RWPE1 (cell line): ENCODE measurements around the gene HDAC4.

Experiments used
- CTCF ChIA-PET: fragments of 350-600 bp; sonication (Branson Sonifier 250); formaldehyde crosslinking; extraction: SDS; loops from one replicate; lab custom pipeline; 2021; lab: Yijun Ruan, JAX
- POLR2A ChIA-PET: fragments of 400-600 bp; formaldehyde crosslinking; extraction: SDS; loops from one replicate; lab custom pipeline; 2020; ENCODE audit warnings: antibody characterized with exemption; ENCODE audit not compliant: low non-redundant PET; lab: Yijun Ruan, JAX
- DNase-seq: peaks from one replicate; pipeline ENCODE4 v3.0.0; 2012; ENCODE audit warnings: low spot score
- H3K27ac ChIP-seq: fragments of 450-650 bp; 2 replicates; pipeline ENCODE4 v1.5.1; 2017
- TF ChIP-seq, protein P1 (sequence below): fragments of 450-650 bp; conservative IDR thresholded peaks from 2 replicates; pipeline ENCODE4 v1.5.1; 2017; ENCODE audit warnings: low read depth, mild to moderate bottlenecking

The HDAC4 gene

DNA sequence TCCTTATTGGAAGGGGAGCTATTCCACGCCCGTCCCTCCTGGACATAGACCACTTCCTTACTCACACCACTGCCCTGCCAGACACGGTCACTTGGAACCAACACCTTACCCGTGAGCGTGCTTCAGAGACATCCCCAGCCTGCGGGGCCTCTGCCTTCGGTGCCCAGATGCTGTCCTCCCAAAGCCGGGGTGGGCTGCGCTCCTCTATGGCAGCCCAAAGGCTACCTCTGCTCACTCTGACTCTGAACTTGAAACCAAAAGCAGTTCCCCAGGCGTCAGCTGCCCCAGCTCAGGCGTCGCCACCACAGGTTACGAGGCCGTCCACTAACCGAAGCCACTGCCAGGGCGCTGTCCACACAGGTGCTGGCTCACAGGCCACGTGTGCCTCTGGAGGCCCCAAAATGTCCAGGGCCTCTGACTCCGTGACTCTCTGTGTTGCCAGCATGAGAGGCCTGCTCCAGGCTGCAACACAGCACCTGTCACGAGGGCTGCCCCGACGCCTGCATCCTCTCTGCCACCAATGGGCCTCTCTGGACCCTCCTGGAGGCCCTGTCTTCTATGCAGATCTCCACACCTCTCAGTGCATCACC lies 23.8 kb downstream of the HDAC4 start:
- no peak overlapping the region for H3K27ac ChIP-seq
- ChIA-PET POLR2A (no interaction called here), CTCF (no interaction called here)
- no peak for DNase-seq
- TF ChIP-seq, protein P1, sequence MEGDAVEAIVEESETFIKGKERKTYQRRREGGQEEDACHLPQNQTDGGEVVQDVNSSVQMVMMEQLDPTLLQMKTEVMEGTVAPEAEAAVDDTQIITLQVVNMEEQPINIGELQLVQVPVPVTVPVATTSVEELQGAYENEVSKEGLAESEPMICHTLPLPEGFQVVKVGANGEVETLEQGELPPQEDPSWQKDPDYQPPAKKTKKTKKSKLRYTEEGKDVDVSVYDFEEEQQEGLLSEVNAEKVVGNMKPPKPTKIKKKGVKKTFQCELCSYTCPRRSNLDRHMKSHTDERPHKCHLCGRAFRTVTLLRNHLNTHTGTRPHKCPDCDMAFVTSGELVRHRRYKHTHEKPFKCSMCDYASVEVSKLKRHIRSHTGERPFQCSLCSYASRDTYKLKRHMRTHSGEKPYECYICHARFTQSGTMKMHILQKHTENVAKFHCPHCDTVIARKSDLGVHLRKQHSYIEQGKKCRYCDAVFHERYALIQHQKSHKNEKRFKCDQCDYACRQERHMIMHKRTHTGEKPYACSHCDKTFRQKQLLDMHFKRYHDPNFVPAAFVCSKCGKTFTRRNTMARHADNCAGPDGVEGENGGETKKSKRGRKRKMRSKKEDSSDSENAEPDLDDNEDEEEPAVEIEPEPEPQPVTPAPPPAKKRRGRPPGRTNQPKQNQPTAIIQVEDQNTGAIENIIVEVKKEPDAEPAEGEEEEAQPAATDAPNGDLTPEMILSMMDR, result no peak

- TF ChIP-seq, protein P1, result no peak
- ChIA-PET CTCF (no interaction called here), POLR2A (no interaction called here)
- no peak for DNase-seq
- no peak overlapping the region for H3K27ac ChIP-seq
These were observed 24.5 kb downstream of the HDAC4 start for GRCh38 chr2:239376351-239376750.

DNA sequence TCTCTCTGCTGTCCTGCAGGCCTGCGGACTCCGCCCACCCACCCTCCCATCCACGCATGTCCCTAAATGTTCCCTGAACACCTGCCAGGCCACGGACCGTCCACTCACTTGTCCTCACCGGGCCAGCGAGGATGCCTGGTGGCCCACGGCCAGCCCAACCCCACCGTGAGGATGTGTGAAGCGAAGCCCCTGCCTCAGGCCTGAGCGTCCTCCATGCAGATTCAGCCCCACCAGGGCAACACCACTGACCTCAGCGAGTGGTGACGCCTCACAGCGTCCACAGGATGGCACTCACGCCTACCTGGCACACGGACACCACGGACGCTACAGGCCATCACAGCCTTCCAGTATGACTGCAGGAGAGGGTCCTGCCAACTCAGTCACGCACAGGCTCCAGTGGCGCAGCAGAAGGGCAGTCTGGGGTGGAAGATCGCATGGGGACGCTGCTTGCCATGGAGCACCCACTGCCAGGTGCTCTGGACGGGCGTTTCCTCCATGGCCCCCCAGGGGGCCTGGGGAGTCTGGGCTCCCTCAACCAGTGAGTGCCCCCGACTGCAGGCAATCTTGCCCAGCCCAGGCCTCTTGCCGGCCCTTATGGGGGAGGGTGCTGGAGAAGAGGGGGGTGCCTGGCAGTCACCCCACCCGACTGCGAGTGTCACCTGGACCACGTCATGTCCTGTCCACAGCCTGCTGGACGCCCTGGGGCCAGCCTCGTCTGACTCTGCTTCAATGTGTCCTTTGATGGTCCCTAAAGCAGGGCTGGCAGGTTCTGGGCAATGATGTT lies 25.4 kb downstream of the HDAC4 start:
- TF ChIP-seq, protein P1, result no peak
- ChIA-PET CTCF (interaction anchor here (1.0 kb wide), 1 partner anchor 285 kb away, joined by 3 read pairs; no protein-coding TSS in a partner anchor), POLR2A (no interaction called here)
- H3K27ac ChIP-seq, result no peak overlapping the region
- no peak for DNase-seq

GRCh38 chr2:239374896-239375277 lies 25.9 kb downstream of the HDAC4 start:
- no peak for DNase-seq
- TF ChIP-seq, protein P1, result no peak
- H3K27ac ChIP-seq, result no peak overlapping the region
- CTCF ChIA-PET, result interaction anchor here (1.0 kb wide), 1 partner anchor 285 kb away, joined by 3 read pairs; no protein-coding TSS in a partner anchor
- POLR2A ChIA-PET, result no interaction called here

DNA sequence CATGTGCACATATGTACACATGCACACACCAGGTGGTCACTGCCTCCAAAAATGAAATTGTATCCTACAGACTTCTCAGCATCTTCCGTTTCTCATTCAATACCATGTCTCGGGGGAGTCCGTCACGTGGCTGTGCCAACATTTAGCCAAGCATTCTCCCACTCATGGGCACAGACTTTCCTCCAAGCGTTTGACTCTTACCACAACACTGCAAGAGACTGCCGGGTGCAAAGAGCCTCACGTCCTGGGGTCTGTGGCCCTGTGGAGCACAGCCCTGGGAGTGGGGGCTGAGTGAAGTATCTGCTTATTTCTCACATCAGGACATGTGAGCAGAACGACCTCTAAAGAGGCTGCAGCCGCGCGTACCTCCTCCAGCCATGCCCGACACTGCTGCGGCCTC lies 28.0 kb downstream of the HDAC4 start:
- no peak for DNase-seq
- no peak overlapping the region for H3K27ac ChIP-seq
- TF ChIP-seq, protein P1, result no peak
- CTCF ChIA-PET, result no interaction called here
- POLR2A ChIA-PET, result no interaction called here

- no peak overlapping the region for H3K27ac ChIP-seq
- ChIA-PET CTCF (no interaction called here), POLR2A (no interaction called here)
- DNase-seq, result no peak
- TF ChIP-seq, protein P1, result no peak
These were observed 28.8 kb downstream of the HDAC4 start for GRCh38 chr2:239371726-239372686.
